Left ventricle myocardium inferior (tissue), 1 donor: ENCODE measurements around the gene USP34. TPM values are rescaled to one million over a fixed set of nuclear protein-coding genes. Genes with fewer than 3 reads are reported as not detected.
"Not testable (repeated sequence)": the region's sequence is repeated elsewhere in the genome, so short reads cannot be mapped to it uniquely, and the experiment has no call there.

Experiments
- DNase-seq: peaks from one replicate; pipeline ENCODE4 v3.0.0-alpha.2; 2020
- H3K27ac ChIP-seq: fragments of 200-600 bp; replicated peaks from 2 replicates; pipeline ENCODE4 v1.8.0; 2021
- H3K27me3 ChIP-seq: fragments of 200-600 bp; 2 replicates; pipeline ENCODE4 v1.8.0; 2021; ENCODE audit warnings: low read depth
- H3K36me3 ChIP-seq: fragments of 200-600 bp; 2 replicates; pipeline ENCODE4 v1.8.0; 2021
- H3K4me1 ChIP-seq: fragments of 200-600 bp; 2 replicates; pipeline ENCODE4 v1.8.0; 2021
- H3K4me3 ChIP-seq: fragments of 200-600 bp; 2 replicates; pipeline ENCODE4 v1.8.0; 2021; ENCODE audit warnings: mild to moderate bottlenecking, moderate library complexity
- H3K9me3 ChIP-seq: fragments of 200-600 bp; replicated peaks from 2 replicates; pipeline ENCODE4 v1.8.0; 2021
- CTCF ChIP-seq: fragments of 200-600 bp; IDR thresholded peaks from 2 replicates; pipeline ENCODE4 v1.8.0; 2021; ENCODE audit warnings: antibody characterized with exemption, mild to moderate bottlenecking, borderline replicate concordance
- intact Hi-C: fragments of 100-400 bp; cut with micrococcal nuclease; formaldehyde crosslinking; loops from one replicate; pipeline ENCODE4 v1.11.0; 2022
- total RNA-seq: library from RNA; stranded (reverse); fragmentation: NEBNext Ultra II Directional; extraction: Animal tissue kit (Norgen Biotek cat#: 25700); gene quantifications from one replicate; pipeline ENCODE4 v1.2.1, GENCODE V29; 2021
- donor health status: DM: no; HTN: yes; CAD: no; lungs with severe emphysema.

Gene USP34
- total RNA-seq, 1 donor from 2014 or later = 50.0 TPM

- Histone ChIP-seq H3K27ac (no peak overlapping the region), H3K27me3 (no peaks in the 10 kb centered on the region), H3K36me3 (peaks cover 8% of the 10 kb centered on the region), H3K4me3 (no peak overlapping the region), H3K4me1 (peaks cover 22% of the 10 kb centered on the region), H3K9me3 (no peaks in the 10 kb centered on the region)
- no peak for DNase-seq
- intact Hi-C loops = no loop called here
- TF ChIP-seq CTCF = no peak
Observed at GRCh38 chr2:61410185-61410584, 60.7 kb downstream of the USP34 start.

- Histone ChIP-seq H3K9me3 (no peaks in the 10 kb centered on the region), H3K36me3 (peaks cover 13% of the 10 kb centered on the region), H3K4me3 (no peak overlapping the region), H3K4me1 (peaks cover 9% of the 10 kb centered on the region), H3K27me3 (no peaks in the 10 kb centered on the region), H3K27ac (no peak overlapping the region)
- TF ChIP-seq CTCF = no peak
- DNase-seq = no peak
- intact Hi-C loops = no loop called here
Observed at GRCh38 chr2:61405813-61406212, 65.1 kb downstream of the USP34 start.

- H3K36me3 ChIP-seq = peaks cover 13% of the 10 kb centered on the region
- H3K4me1 ChIP-seq = peaks cover 7% of the 10 kb centered on the region
- H3K27ac ChIP-seq = no peak overlapping the region
Observed at GRCh38 chr2:61404438-61404837, 66.4 kb downstream of the USP34 start.

GRCh38 chr2:61398413-61398812 is 72.5 kb downstream of the USP34 start:
- Histone ChIP-seq H3K27me3 (no peaks in the 10 kb centered on the region), H3K36me3 (peaks cover 8% of the 10 kb centered on the region), H3K4me1 (no peaks in the 10 kb centered on the region), H3K9me3 (no peaks in the 10 kb centered on the region), H3K27ac (no peak overlapping the region), H3K4me3 (no peak overlapping the region)
- DNase-seq = no peak
- intact Hi-C loops = no loop called here
- no peak for TF ChIP-seq CTCF

More at GRCh38 chr2:61404438-61404837, 66.4 kb downstream of the USP34 start:
- no peak for TF ChIP-seq CTCF
- DNase-seq = no peak
- Histone ChIP-seq H3K9me3 (no peaks in the 10 kb centered on the region), H3K4me3 (no peak overlapping the region), H3K27me3 (no peaks in the 10 kb centered on the region)
- intact Hi-C loops = no loop called here

- H3K4me3 ChIP-seq = no peak overlapping the region
- H3K36me3 ChIP-seq = peaks cover 25% of the 10 kb centered on the region
- TF ChIP-seq CTCF = no peak
- DNase-seq = no peak
- H3K4me1 ChIP-seq = no peaks in the 10 kb centered on the region
- intact Hi-C loops = no loop called here
- no peaks in the 10 kb centered on the region for H3K9me3 ChIP-seq
- H3K27ac ChIP-seq = no peak overlapping the region
- no peaks in the 10 kb centered on the region for H3K27me3 ChIP-seq
Observed at GRCh38 chr2:61396005-61396404, 74.9 kb downstream of the USP34 start.

- DNase-seq, H3K4me1 ChIP-seq, H3K9me3 ChIP-seq, H3K4me3 ChIP-seq, H3K27me3 ChIP-seq, intact Hi-C loops, H3K27ac ChIP-seq: not testable (repeated sequence)
- H3K36me3 ChIP-seq = peaks cover 29% of the 10 kb centered on the region
Observed at GRCh38 chr2:61387588-61387987, 83.3 kb downstream of the USP34 start.

- H3K9me3 ChIP-seq, H3K27me3 ChIP-seq, DNase-seq, intact Hi-C loops, H3K4me3 ChIP-seq: not testable (repeated sequence)
- peak overlapping the region; percentile 60 for H3K27ac ChIP-seq
- peaks cover 55% of the 10 kb centered on the region for H3K36me3 ChIP-seq
- peaks cover 16% of the 10 kb centered on the region for H3K4me1 ChIP-seq
Observed at GRCh38 chr2:61380882-61381197, 90.0 kb downstream of the USP34 start.
